VCaP (cell line): Measurements from ENCODE around the gene NFIB.

Source experiments
- H3K27ac ChIP-seq: fragments of 450-650 bp; 2 replicates; pipeline ENCODE4 v1.5.1; 2017
- CTCF ChIP-seq: fragments of 450-650 bp; conservative IDR thresholded peaks from 2 replicates; pipeline ENCODE4 v1.5.1; 2017; ENCODE audit warnings: mild to moderate bottlenecking, moderate library complexity

The NFIB gene

GRCh38 chr9:14316602-14317300 is 2.8 kb upstream of the NFIB start:
- peak overlapping the region; percentile 100 for H3K27ac ChIP-seq
- no peak for TF ChIP-seq CTCF

GRCh38 chr9:14315875-14316601 is 2.1 kb upstream of the NFIB start:
- no peak for TF ChIP-seq CTCF
- H3K27ac ChIP-seq: peak overlapping the region; percentile 100

- TF ChIP-seq CTCF: no peak
- peak overlapping the region; percentile 100 for H3K27ac ChIP-seq
Measured at GRCh38 chr9:14314929-14315874, 1.3 kb upstream of the NFIB start.

- no peak for TF ChIP-seq CTCF
- H3K27ac ChIP-seq: peak overlapping the region; percentile 100
Measured at GRCh38 chr9:14314424-14314928, 535 bp upstream of the NFIB start.

- TF ChIP-seq CTCF: no peak
Measured at GRCh38 chr9:14313378-14313940, 482 bp downstream of the NFIB start.

GRCh38 chr9:14312719-14313377 is 1.1 kb downstream of the NFIB start:
- H3K27ac ChIP-seq: peak overlapping the region; percentile 100
- TF ChIP-seq CTCF: no peak

More at GRCh38 chr9:14313378-14313940, 482 bp downstream of the NFIB start:
- peak overlapping the region; percentile 100 for H3K27ac ChIP-seq
